ENCODE measurements around the gene GMPPA. TPM values are rescaled to one million over a fixed set of nuclear protein-coding genes. Genes with fewer than 3 reads are reported as not detected.

GMPPA gene
- total and polyA plus RNA-seq, 4 donors, result 20.2 to 59.4 (median 43.4) TPM

DNA sequence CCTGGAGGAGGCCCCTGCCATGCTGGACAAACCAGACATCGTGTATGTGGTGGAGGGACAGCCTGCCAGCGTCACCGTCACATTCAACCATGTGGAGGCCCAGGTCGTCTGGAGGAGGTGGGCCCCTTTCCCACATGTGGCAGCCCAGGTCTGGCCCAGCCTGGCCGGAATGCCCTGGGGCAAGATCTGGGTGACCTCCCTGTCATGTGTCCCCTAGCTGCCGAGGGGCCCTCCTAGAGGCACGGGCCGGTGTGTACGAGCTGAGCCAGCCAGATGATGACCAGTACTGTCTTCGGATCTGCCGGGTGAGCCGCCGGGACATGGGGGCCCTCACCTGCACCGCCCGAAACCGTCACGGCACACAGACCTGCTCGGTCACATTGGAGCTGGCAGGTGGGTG lies 25.2 kb upstream of the GMPPA start (continued):
- TF ChIP-seq EGR1 (IDR thresholded peaks at IDR 0.05; ENCODE audit: low read depth in 2 of 2) (no peak), FOXA1 (IDR thresholded peaks at IDR 0.05) (no peak), TAF1 (conservative IDR thresholded peaks at IDR 0.05) (no peak), HNF4A (conservative IDR thresholded peaks at IDR 0.05) (no peak), RAD21 (IDR thresholded peaks at IDR 0.05) (no peak)

DNA sequence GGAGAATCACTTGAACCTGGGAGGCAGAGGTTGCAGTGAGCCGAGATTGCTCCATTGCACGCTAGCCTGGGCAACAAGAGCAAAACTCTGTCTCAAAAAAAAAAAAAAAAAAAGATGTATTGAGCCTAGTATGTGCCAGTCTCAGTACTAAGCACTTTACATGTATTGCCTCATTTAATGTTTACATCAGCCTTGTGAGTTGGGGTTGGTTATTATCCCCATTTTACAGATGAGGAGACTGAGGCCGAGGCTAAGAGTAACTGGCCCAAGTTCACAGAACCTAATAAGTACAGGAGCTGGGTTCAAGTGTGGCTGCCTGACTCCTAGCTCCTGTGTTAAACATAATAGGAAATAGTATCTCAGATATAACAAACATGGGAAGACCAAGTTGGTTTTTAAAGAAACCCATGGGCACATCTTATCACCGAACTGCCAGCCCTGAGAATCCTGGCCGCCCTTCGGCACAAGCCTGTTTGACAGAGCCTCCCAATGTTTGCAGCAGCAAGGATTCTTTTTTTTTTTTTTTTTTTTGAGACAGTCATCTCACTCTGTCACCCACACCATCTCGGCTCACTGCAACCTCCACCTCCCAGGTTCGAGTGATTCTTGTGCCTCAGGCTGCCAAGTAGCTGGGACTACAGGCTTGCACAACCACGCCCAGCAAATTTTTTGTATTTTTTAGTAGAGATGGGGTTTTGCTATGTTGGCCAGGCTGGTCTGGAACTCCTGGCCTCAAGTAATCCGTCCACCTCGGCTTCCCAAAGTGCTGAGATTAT lies 24.2 kb upstream of the GMPPA start:
- no peak overlapping the region for H3K27ac ChIP-seq (ENCODE audit: low read depth in 1 of 2, low read length in 2 of 2)
- TF ChIP-seq YY1 (IDR thresholded peaks at IDR 0.05) (no peak), HNF4A (conservative IDR thresholded peaks at IDR 0.05) (no peak), FOXA2 (IDR thresholded peaks at IDR 0.05) (no peak), GABPA (IDR thresholded peaks at IDR 0.05 in 1 of 2, conservative IDR thresholded peaks at IDR 0.05 in 1 of 2) (no peak), EGR1 (IDR thresholded peaks at IDR 0.05; ENCODE audit: low read depth in 2 of 2) (no peak), FOXA1 (IDR thresholded peaks at IDR 0.05) (no peak), TAF1 (conservative IDR thresholded peaks at IDR 0.05) (no peak), NR2F2 (IDR thresholded peaks at IDR 0.05) (no peak), HNF4G (IDR thresholded peaks at IDR 0.05) (no peak), RXRA (IDR thresholded peaks at IDR 0.05) (no peak), RAD21 (IDR thresholded peaks at IDR 0.05) (no peak), JUND (IDR thresholded peaks at IDR 0.05) (no peak), SP1 (IDR thresholded peaks at IDR 0.05) (no peak)
- TF ChIP-seq, protein P1, sequence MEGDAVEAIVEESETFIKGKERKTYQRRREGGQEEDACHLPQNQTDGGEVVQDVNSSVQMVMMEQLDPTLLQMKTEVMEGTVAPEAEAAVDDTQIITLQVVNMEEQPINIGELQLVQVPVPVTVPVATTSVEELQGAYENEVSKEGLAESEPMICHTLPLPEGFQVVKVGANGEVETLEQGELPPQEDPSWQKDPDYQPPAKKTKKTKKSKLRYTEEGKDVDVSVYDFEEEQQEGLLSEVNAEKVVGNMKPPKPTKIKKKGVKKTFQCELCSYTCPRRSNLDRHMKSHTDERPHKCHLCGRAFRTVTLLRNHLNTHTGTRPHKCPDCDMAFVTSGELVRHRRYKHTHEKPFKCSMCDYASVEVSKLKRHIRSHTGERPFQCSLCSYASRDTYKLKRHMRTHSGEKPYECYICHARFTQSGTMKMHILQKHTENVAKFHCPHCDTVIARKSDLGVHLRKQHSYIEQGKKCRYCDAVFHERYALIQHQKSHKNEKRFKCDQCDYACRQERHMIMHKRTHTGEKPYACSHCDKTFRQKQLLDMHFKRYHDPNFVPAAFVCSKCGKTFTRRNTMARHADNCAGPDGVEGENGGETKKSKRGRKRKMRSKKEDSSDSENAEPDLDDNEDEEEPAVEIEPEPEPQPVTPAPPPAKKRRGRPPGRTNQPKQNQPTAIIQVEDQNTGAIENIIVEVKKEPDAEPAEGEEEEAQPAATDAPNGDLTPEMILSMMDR (IDR thresholded peaks at IDR 0.05; ENCODE audit: low read depth, low read length, missing input control), result no peak
- TF ChIP-seq, protein P2, sequence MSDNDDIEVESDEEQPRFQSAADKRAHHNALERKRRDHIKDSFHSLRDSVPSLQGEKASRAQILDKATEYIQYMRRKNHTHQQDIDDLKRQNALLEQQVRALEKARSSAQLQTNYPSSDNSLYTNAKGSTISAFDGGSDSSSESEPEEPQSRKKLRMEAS (IDR thresholded peaks at IDR 0.05), result no peak
- TF ChIP-seq, protein P3, sequence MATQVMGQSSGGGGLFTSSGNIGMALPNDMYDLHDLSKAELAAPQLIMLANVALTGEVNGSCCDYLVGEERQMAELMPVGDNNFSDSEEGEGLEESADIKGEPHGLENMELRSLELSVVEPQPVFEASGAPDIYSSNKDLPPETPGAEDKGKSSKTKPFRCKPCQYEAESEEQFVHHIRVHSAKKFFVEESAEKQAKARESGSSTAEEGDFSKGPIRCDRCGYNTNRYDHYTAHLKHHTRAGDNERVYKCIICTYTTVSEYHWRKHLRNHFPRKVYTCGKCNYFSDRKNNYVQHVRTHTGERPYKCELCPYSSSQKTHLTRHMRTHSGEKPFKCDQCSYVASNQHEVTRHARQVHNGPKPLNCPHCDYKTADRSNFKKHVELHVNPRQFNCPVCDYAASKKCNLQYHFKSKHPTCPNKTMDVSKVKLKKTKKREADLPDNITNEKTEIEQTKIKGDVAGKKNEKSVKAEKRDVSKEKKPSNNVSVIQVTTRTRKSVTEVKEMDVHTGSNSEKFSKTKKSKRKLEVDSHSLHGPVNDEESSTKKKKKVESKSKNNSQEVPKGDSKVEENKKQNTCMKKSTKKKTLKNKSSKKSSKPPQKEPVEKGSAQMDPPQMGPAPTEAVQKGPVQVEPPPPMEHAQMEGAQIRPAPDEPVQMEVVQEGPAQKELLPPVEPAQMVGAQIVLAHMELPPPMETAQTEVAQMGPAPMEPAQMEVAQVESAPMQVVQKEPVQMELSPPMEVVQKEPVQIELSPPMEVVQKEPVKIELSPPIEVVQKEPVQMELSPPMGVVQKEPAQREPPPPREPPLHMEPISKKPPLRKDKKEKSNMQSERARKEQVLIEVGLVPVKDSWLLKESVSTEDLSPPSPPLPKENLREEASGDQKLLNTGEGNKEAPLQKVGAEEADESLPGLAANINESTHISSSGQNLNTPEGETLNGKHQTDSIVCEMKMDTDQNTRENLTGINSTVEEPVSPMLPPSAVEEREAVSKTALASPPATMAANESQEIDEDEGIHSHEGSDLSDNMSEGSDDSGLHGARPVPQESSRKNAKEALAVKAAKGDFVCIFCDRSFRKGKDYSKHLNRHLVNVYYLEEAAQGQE (IDR thresholded peaks at IDR 0.05), result no peak
- TF ChIP-seq, protein P4, sequence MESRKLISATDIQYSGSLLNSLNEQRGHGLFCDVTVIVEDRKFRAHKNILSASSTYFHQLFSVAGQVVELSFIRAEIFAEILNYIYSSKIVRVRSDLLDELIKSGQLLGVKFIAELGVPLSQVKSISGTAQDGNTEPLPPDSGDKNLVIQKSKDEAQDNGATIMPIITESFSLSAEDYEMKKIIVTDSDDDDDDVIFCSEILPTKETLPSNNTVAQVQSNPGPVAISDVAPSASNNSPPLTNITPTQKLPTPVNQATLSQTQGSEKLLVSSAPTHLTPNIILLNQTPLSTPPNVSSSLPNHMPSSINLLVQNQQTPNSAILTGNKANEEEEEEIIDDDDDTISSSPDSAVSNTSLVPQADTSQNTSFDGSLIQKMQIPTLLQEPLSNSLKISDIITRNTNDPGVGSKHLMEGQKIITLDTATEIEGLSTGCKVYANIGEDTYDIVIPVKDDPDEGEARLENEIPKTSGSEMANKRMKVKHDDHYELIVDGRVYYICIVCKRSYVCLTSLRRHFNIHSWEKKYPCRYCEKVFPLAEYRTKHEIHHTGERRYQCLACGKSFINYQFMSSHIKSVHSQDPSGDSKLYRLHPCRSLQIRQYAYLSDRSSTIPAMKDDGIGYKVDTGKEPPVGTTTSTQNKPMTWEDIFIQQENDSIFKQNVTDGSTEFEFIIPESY (IDR thresholded peaks at IDR 0.05), result no peak
- TF ChIP-seq, protein P5, sequence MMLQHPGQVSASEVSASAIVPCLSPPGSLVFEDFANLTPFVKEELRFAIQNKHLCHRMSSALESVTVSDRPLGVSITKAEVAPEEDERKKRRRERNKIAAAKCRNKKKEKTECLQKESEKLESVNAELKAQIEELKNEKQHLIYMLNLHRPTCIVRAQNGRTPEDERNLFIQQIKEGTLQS (IDR thresholded peaks at IDR 0.05), result no peak
- H3K9ac ChIP-seq (ENCODE audit: low read depth in 1 of 2, low read length in 2 of 2), result no peak overlapping the region
- no peak for DNase-seq (ENCODE audit: low spot score)
- peaks cover 0 to 2% (median 0%) of the 10 kb centered on the region in 4 donors for H3K27me3 ChIP-seq (ENCODE audit: control insufficient read depth in 4 of 4, insufficient read depth in 4 of 4, low read length in 3 of 4)
- H3K4me3 ChIP-seq (ENCODE audit: low read depth in 1 of 3, low read length in 3 of 3), result no peak overlapping the region
- WGBS, result 72% methylated on average over 11 of the region's 11 CpGs
- no peaks in the 10 kb centered on the region for H3K9me3 ChIP-seq (ENCODE audit: control insufficient read depth in 4 of 4, low read length in 3 of 4)
- no peaks in the 10 kb centered on the region for H3K4me1 ChIP-seq (ENCODE audit: control insufficient read depth in 4 of 4, insufficient read depth in 4 of 4, low read length in 3 of 4)
- H3K36me3 ChIP-seq (ENCODE audit: control insufficient read depth in 4 of 4, insufficient read depth in 3 of 4, low read depth in 1 of 4, low read length in 3 of 4), result no peaks in the 10 kb centered on the region

All from liver (tissue), 9 donors.